Liver (tissue), 9 donors: ENCODE data around the gene PAK4. TPM values are rescaled to one million over a fixed set of nuclear protein-coding genes. Genes with fewer than 3 reads are reported as not detected.
A peak's percentile ranks its signal among the peaks of the same experiment; 100 is the strongest.

ENCODE experiments used
- DNase-seq: peaks from one replicate; pipeline ENCODE4 v3.0.0-alpha.2; 2017; ENCODE audit warnings: low spot score
- H3K27ac ChIP-seq, 2 donors: one replicate each; pipeline ENCODE4 v1.7.0; 2013; ENCODE audit warnings: inconsistent platforms in 2 of 2, low read length in 2 of 2, control low read depth in 1 of 2, low read depth in 1 of 2, mild to moderate bottlenecking in 1 of 2
- H3K27me3 ChIP-seq, 4 donors: one replicate each; pipeline versions ENCODE4 v1.6.1 to v1.7.0; 2013; ENCODE audit warnings: low read length in 3 of 4, inconsistent platforms in 1 of 4, mild to moderate bottlenecking in 1 of 4, moderate library complexity in 1 of 4; ENCODE audit not compliant: control insufficient read depth in 4 of 4, insufficient read depth in 4 of 4
- H3K36me3 ChIP-seq, 4 donors: one replicate each; pipeline versions ENCODE4 v1.6.1 to v1.7.0; 2013; ENCODE audit warnings: low read length in 3 of 4, mild to moderate bottlenecking in 3 of 4, low read depth in 1 of 4, moderate library complexity in 1 of 4; ENCODE audit not compliant: control insufficient read depth in 4 of 4, insufficient read depth in 3 of 4
- H3K4me1 ChIP-seq, 4 donors: one replicate each; pipeline versions ENCODE4 v1.6.1 to v1.7.0; 2013; ENCODE audit warnings: low read length in 3 of 4, mild to moderate bottlenecking in 3 of 4, moderate library complexity in 1 of 4; ENCODE audit not compliant: control insufficient read depth in 4 of 4, insufficient read depth in 4 of 4
- H3K4me3 ChIP-seq, 3 donors: one replicate each; pipeline versions ENCODE4 v1.6.1 to v1.7.0; 2013; ENCODE audit warnings: low read length in 3 of 3, control low read depth in 1 of 3, low read depth in 1 of 3, mild to moderate bottlenecking in 1 of 3
- H3K9ac ChIP-seq, 2 donors: one replicate each; pipeline ENCODE4 v1.7.0; 2013; ENCODE audit warnings: low read length in 2 of 2, mild to moderate bottlenecking in 2 of 2, moderate library complexity in 2 of 2, control low read depth in 1 of 2, low read depth in 1 of 2
- H3K9me3 ChIP-seq, 4 donors: one replicate each; pipeline versions ENCODE4 v1.6.1 to v1.7.0; 2013; ENCODE audit warnings: low read length in 3 of 4; ENCODE audit not compliant: control insufficient read depth in 4 of 4
- EGR1 ChIP-seq, 2 donors: IDR thresholded peaks; 2 replicates each; pipeline ENCODE4 v1.6.1; 2016 to 2018; ENCODE audit warnings: antibody characterized with exemption in 2 of 2, low read depth in 2 of 2
- FOXA1 ChIP-seq: IDR thresholded peaks from 2 replicates; pipeline ENCODE4 v1.6.1; 2016; ENCODE audit warnings: antibody characterized with exemption
- FOXA2 ChIP-seq: IDR thresholded peaks from 2 replicates; pipeline ENCODE4 v1.6.1; 2016; ENCODE audit warnings: antibody characterized with exemption
- HNF4A ChIP-seq, 2 donors: conservative IDR thresholded peaks; 2 replicates each; pipeline ENCODE4 v1.6.1; 2016; ENCODE audit warnings: antibody characterized with exemption in 2 of 2, mild to moderate bottlenecking in 2 of 2
- HNF4G ChIP-seq: IDR thresholded peaks from 2 replicates; pipeline ENCODE4 v1.6.1; 2016; ENCODE audit warnings: antibody characterized with exemption
- JUND ChIP-seq, 2 donors: IDR thresholded peaks; 2 replicates each; pipeline ENCODE4 v1.6.1; 2016; ENCODE audit warnings: antibody characterized with exemption in 2 of 2
- NR2F2 ChIP-seq: IDR thresholded peaks from 2 replicates; pipeline ENCODE4 v1.6.1; 2016; ENCODE audit warnings: antibody characterized with exemption
- RAD21 ChIP-seq, 2 donors: IDR thresholded peaks; 2 replicates each; pipeline ENCODE4 v1.6.1; 2016; ENCODE audit warnings: antibody characterized with exemption in 2 of 2, mild to moderate bottlenecking in 2 of 2
- RXRA ChIP-seq, 2 donors: IDR thresholded peaks; 2 replicates each; pipeline ENCODE4 v1.6.1; 2017 to 2018; ENCODE audit warnings: antibody characterized with exemption in 2 of 2, mild to moderate bottlenecking in 1 of 2
- SP1 ChIP-seq: IDR thresholded peaks from 2 replicates; pipeline ENCODE4 v1.6.1; 2018; ENCODE audit warnings: antibody characterized with exemption, mild to moderate bottlenecking
- YY1 ChIP-seq: IDR thresholded peaks from 2 replicates; pipeline ENCODE4 v1.6.1; 2016; ENCODE audit warnings: antibody characterized with exemption, mild to moderate bottlenecking
- WGBS: extraction: QIAGEN DNeasy Blood & Tissue Kit; methylation state at CpG from one replicate; pipeline ENCODE4 v1.1.7; 2013; 5-methylcytosine and 5-hydroxymethylcytosine counted together
- polyA plus RNA-seq, 2 donors: library from polyadenylated mRNA; stranded (reverse) in 1 of 2; unstranded in 1 of 2; fragments of 200-250 nt in 1 of 2; fragments of >200 nt in 1 of 2; fragmentation: Nextera tagmentation in 1 of 2; extraction: Ambion mirVana in 1 of 2; gene quantifications; one replicate each; pipeline versions ENCODE4 v1.2.1 to v1.2.3, GENCODE V29; 2013 to 2015
- total RNA-seq, 2 donors: library from RNA; depleted of rRNA; stranded (reverse); fragments of >200 nt; gene quantifications; one replicate each; pipeline ENCODE4 v1.2.3, GENCODE V29; 2014
- TF ChIP-seq, protein P1 (sequence below): IDR thresholded peaks from 2 replicates; pipeline ENCODE4 v1.6.1; 2016; ENCODE audit warnings: antibody characterized with exemption, mild to moderate bottlenecking
- TF ChIP-seq, protein P2 (sequence below): IDR thresholded peaks from 2 replicates; pipeline ENCODE4 v1.6.1; 2016; ENCODE audit warnings: antibody characterized with exemption
- TF ChIP-seq, protein P3 (sequence below): IDR thresholded peaks from 2 replicates; pipeline ENCODE4 v1.6.1; 2016; ENCODE audit warnings: antibody characterized with exemption
- TF ChIP-seq, protein P4 (sequence below): fragments of 150-350 bp; IDR thresholded peaks from 2 replicates; pipeline ENCODE4 v1.5.1; 2017; ENCODE audit warnings: improper control_type of control experiment, low read depth, low read length; ENCODE audit not compliant: missing input control
- donor health status: healthy.
- donor health status: healthy.
- donor health status: healthy.
- donor health status: healthy.
- donor health status: healthy.

Gene PAK4
- total and polyA plus RNA-seq, 4 donors, result 5.4 to 16.6 (median 7.7) TPM

DNA sequence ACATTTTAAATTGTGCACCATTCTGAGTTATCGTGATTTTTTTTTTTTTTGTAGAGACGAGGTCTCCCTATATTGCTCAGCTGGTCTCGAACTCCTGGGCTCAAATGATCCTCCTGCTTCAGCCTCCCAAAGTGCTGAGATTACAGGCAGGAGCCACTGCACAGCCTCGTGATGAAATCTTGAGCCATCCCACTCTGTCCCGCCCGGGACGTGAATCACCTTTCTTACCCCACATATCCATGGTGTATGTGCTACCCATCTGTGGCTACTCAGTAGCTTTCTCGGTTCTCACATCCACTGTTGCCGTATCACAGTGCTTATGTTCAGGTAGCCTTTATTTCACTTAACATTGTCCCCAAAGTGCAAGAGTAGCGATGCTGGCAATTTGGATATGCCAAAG, 26.5 kb downstream of the PAK4 start:
- Histone ChIP-seq H3K36me3 (no peaks in the 10 kb centered on the region), H3K27me3 (no peaks in the 10 kb centered on the region), H3K27ac (no peak overlapping the region), H3K9ac (no peak overlapping the region), H3K9me3 (no peaks in the 10 kb centered on the region), H3K4me1 (peaks cover 17 to 34% (median 24%) of the 10 kb centered on the region in 4 donors), H3K4me3 (no peak overlapping the region)
- 95% methylated on average over 10 of the region's 10 CpGs for WGBS
- TF ChIP-seq, protein P1, sequence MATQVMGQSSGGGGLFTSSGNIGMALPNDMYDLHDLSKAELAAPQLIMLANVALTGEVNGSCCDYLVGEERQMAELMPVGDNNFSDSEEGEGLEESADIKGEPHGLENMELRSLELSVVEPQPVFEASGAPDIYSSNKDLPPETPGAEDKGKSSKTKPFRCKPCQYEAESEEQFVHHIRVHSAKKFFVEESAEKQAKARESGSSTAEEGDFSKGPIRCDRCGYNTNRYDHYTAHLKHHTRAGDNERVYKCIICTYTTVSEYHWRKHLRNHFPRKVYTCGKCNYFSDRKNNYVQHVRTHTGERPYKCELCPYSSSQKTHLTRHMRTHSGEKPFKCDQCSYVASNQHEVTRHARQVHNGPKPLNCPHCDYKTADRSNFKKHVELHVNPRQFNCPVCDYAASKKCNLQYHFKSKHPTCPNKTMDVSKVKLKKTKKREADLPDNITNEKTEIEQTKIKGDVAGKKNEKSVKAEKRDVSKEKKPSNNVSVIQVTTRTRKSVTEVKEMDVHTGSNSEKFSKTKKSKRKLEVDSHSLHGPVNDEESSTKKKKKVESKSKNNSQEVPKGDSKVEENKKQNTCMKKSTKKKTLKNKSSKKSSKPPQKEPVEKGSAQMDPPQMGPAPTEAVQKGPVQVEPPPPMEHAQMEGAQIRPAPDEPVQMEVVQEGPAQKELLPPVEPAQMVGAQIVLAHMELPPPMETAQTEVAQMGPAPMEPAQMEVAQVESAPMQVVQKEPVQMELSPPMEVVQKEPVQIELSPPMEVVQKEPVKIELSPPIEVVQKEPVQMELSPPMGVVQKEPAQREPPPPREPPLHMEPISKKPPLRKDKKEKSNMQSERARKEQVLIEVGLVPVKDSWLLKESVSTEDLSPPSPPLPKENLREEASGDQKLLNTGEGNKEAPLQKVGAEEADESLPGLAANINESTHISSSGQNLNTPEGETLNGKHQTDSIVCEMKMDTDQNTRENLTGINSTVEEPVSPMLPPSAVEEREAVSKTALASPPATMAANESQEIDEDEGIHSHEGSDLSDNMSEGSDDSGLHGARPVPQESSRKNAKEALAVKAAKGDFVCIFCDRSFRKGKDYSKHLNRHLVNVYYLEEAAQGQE, result no peak
- no peak for TF ChIP-seq JUND (IDR thresholded peaks at IDR 0.05)
- TF ChIP-seq FOXA2, result no peak
- TF ChIP-seq FOXA1, result no peak
- no peak for TF ChIP-seq HNF4G
- no peak for TF ChIP-seq HNF4A (conservative IDR thresholded peaks at IDR 0.05)
- no peak for DNase-seq

DNA sequence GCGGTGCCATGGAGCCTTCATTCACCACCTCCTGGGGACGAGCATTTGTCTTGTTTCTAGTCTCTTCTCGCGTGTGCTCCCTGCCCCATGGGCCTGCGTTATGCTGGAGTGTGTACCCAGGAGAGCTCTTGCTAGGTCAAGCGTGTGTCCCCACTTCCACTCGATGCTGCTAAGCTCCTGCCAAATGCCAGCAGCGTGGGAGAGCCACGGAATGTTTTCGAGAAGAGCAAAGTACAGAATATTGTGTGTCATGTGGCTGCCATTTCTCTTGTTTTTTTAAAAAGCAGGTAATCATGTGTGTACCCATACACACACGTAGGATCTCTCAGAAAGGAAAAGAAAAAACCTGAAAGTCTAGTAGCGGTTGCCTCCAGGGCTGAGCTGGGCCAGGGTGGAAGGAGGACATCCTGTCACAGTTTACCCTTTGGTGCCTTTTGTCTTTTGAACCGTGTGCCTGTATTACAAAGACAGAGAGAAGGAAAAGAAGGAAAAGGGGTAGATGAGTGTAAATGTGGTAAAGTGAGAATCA, 28.6 kb downstream of the PAK4 start:
- H3K4me3 ChIP-seq, result no peak overlapping the region
- H3K27ac ChIP-seq, result peak overlapping the region; percentile 61 to 87
- TF ChIP-seq FOXA1, result no peak
- no peak for TF ChIP-seq FOXA2
- TF ChIP-seq NR2F2, result no peak
- TF ChIP-seq, protein P2, sequence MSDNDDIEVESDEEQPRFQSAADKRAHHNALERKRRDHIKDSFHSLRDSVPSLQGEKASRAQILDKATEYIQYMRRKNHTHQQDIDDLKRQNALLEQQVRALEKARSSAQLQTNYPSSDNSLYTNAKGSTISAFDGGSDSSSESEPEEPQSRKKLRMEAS, result no peak
- TF ChIP-seq RAD21 (IDR thresholded peaks at IDR 0.05), result no peak
- peak; percentile 24 for TF ChIP-seq SP1
- no peak for TF ChIP-seq YY1
- TF ChIP-seq, protein P1, result no peak
- TF ChIP-seq, protein P3, sequence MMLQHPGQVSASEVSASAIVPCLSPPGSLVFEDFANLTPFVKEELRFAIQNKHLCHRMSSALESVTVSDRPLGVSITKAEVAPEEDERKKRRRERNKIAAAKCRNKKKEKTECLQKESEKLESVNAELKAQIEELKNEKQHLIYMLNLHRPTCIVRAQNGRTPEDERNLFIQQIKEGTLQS, result no peak
- TF ChIP-seq, protein P4, sequence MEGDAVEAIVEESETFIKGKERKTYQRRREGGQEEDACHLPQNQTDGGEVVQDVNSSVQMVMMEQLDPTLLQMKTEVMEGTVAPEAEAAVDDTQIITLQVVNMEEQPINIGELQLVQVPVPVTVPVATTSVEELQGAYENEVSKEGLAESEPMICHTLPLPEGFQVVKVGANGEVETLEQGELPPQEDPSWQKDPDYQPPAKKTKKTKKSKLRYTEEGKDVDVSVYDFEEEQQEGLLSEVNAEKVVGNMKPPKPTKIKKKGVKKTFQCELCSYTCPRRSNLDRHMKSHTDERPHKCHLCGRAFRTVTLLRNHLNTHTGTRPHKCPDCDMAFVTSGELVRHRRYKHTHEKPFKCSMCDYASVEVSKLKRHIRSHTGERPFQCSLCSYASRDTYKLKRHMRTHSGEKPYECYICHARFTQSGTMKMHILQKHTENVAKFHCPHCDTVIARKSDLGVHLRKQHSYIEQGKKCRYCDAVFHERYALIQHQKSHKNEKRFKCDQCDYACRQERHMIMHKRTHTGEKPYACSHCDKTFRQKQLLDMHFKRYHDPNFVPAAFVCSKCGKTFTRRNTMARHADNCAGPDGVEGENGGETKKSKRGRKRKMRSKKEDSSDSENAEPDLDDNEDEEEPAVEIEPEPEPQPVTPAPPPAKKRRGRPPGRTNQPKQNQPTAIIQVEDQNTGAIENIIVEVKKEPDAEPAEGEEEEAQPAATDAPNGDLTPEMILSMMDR, result no peak
- TF ChIP-seq RXRA (IDR thresholded peaks at IDR 0.05), result peak in 1 of 2 donors; percentile 6
- TF ChIP-seq HNF4A (conservative IDR thresholded peaks at IDR 0.05), result peak; percentile 67 to 68
- TF ChIP-seq EGR1 (IDR thresholded peaks at IDR 0.05; ENCODE audit: low read depth in 2 of 2), result no peak

More for the DNA sequence above, 28.6 kb downstream of the PAK4 start:
- H3K9ac ChIP-seq, result no peak overlapping the region
- H3K9me3 ChIP-seq, result no peaks in the 10 kb centered on the region
- 46% methylated on average over 13 of the region's 13 CpGs for WGBS
- H3K4me1 ChIP-seq, result peaks cover 21 to 48% (median 35%) of the 10 kb centered on the region in 4 donors
- no peaks in the 10 kb centered on the region for H3K27me3 ChIP-seq
- H3K36me3 ChIP-seq, result no peaks in the 10 kb centered on the region
- no peak for DNase-seq
